ENCODE measurements around the gene COMMD1. TPM values are rescaled to one million over a fixed set of nuclear protein-coding genes. Genes with fewer than 3 reads are reported as not detected.

The COMMD1 gene
- total and polyA plus RNA-seq, 2 experiments from 2014 or later = 54.9 to 83.7 TPM

DNA sequence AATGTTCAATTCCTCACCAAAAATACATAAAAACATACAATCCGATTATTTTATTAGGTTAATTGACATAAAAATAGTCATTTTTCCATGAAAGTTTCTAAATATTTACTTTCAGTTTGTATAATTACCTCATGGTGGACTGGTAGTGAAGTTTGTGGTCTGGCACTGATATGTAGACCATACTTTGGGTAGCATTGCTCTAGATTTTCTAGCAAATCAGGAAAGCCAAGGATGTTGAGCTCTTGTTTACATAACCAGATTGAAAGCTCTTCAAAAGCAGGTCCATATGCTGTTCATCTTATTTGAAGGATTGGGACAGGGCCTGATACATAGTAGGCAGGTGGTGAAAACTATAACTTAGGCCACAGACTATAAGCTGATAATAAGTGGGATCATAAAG is 61.8 kb downstream of the COMMD1 start:
- no peaks in the 10 kb centered on the region for H3K36me3 ChIP-seq (ENCODE audit: insufficient read depth)
- H3K9me2 ChIP-seq (ENCODE audit: insufficient read depth) = no peaks in the 10 kb centered on the region
- TF ChIP-seq, protein P1, sequence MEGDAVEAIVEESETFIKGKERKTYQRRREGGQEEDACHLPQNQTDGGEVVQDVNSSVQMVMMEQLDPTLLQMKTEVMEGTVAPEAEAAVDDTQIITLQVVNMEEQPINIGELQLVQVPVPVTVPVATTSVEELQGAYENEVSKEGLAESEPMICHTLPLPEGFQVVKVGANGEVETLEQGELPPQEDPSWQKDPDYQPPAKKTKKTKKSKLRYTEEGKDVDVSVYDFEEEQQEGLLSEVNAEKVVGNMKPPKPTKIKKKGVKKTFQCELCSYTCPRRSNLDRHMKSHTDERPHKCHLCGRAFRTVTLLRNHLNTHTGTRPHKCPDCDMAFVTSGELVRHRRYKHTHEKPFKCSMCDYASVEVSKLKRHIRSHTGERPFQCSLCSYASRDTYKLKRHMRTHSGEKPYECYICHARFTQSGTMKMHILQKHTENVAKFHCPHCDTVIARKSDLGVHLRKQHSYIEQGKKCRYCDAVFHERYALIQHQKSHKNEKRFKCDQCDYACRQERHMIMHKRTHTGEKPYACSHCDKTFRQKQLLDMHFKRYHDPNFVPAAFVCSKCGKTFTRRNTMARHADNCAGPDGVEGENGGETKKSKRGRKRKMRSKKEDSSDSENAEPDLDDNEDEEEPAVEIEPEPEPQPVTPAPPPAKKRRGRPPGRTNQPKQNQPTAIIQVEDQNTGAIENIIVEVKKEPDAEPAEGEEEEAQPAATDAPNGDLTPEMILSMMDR (conservative IDR thresholded peaks at IDR 0.05; ENCODE audit: low read depth in 2 of 2) = no peak
- TF ChIP-seq ZNF462 (CRISPR knock-in tag; IDR thresholded peaks at IDR 0.05) (no peak), CREB1 (CRISPR knock-in tag; IDR thresholded peaks at IDR 0.05; ENCODE audit: low read depth) (no peak), JUNB (IDR thresholded peaks at IDR 0.05; ENCODE audit: unreplicated experiment) (no peak), ETS1 (IDR thresholded peaks at IDR 0.05) (no peak), EZH2 (IDR thresholded peaks at IDR 0.05; ENCODE audit: low read depth, unreplicated experiment) (no peak), POLR2AphosphoS5 (IDR thresholded peaks at IDR 0.05; ENCODE audit: low read depth) (no peak), NANOG (IDR thresholded peaks at IDR 0.05; ENCODE audit: borderline replicate concordance) (no peak), STAT1 (IDR thresholded peaks at IDR 0.05; ENCODE audit: unreplicated experiment) (no peak), ZNF114 (CRISPR knock-in tag; IDR thresholded peaks at IDR 0.05) (no peak), ZNF331 (CRISPR knock-in tag; IDR thresholded peaks at IDR 0.05; ENCODE audit: low read depth) (no peak), EZH2phosphoT487 (IDR thresholded peaks at IDR 0.05; ENCODE audit: unreplicated experiment) (no peak)
- TF ChIP-seq, protein P2, sequence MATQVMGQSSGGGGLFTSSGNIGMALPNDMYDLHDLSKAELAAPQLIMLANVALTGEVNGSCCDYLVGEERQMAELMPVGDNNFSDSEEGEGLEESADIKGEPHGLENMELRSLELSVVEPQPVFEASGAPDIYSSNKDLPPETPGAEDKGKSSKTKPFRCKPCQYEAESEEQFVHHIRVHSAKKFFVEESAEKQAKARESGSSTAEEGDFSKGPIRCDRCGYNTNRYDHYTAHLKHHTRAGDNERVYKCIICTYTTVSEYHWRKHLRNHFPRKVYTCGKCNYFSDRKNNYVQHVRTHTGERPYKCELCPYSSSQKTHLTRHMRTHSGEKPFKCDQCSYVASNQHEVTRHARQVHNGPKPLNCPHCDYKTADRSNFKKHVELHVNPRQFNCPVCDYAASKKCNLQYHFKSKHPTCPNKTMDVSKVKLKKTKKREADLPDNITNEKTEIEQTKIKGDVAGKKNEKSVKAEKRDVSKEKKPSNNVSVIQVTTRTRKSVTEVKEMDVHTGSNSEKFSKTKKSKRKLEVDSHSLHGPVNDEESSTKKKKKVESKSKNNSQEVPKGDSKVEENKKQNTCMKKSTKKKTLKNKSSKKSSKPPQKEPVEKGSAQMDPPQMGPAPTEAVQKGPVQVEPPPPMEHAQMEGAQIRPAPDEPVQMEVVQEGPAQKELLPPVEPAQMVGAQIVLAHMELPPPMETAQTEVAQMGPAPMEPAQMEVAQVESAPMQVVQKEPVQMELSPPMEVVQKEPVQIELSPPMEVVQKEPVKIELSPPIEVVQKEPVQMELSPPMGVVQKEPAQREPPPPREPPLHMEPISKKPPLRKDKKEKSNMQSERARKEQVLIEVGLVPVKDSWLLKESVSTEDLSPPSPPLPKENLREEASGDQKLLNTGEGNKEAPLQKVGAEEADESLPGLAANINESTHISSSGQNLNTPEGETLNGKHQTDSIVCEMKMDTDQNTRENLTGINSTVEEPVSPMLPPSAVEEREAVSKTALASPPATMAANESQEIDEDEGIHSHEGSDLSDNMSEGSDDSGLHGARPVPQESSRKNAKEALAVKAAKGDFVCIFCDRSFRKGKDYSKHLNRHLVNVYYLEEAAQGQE (IDR thresholded peaks at IDR 0.05; ENCODE audit: unreplicated experiment) = no peak
- H3K4me2 ChIP-seq = no peak overlapping the region
- Mint-ChIP-seq H3K27me3 (ENCODE audit: insufficient read depth, low read depth, poor library complexity) (no peaks in the 10 kb centered on the region), H3K36me3 (ENCODE audit: low read depth) (no peaks in the 10 kb centered on the region), H3K27ac (no peak overlapping the region), H3K9me3 (no peaks in the 10 kb centered on the region; the same call in 2 of the 3 replicates), H3K4me3 (no peak overlapping the region), H3K4me1 (peaks cover 13% of the 10 kb centered on the region)
- H3K27me3 ChIP-seq (ENCODE audit: insufficient read depth) = no peaks in the 10 kb centered on the region
- ATAC-seq = no peak
- H3K4me1 ChIP-seq (ENCODE audit: insufficient read depth) = peaks cover 2% of the 10 kb centered on the region; the same call in 1 of the 2 replicates
- no peak overlapping the region for H2AFZ ChIP-seq
- H3K27ac ChIP-seq (ENCODE audit: low read depth) = no peak overlapping the region
- no peak overlapping the region for H3K4me3 ChIP-seq
- H4K20me1 ChIP-seq (replicated peaks; ENCODE audit: insufficient read depth) = no peaks in the 10 kb centered on the region
- H3K79me2 ChIP-seq (replicated peaks; ENCODE audit: insufficient read depth) = no peaks in the 10 kb centered on the region
- H3F3A ChIP-seq (replicated peaks; ENCODE audit: low read depth) = no peaks in the 10 kb centered on the region
- no peak for DNase-seq (ENCODE audit: low spot score)

All from GM23338 (cell line).